NK-92 treated with Interleukin-12 subunit alpha and Interleukin-12 subunit beta, amount 100 ng/mL, for 24 hours (cell line): ENCODE measurements around the gene LDAH.

Experiments
- DNase-seq: peaks from one replicate; lab custom pipeline; 2025; lab: John Stamatoyannopoulos, UW

Gene LDAH

DNA sequence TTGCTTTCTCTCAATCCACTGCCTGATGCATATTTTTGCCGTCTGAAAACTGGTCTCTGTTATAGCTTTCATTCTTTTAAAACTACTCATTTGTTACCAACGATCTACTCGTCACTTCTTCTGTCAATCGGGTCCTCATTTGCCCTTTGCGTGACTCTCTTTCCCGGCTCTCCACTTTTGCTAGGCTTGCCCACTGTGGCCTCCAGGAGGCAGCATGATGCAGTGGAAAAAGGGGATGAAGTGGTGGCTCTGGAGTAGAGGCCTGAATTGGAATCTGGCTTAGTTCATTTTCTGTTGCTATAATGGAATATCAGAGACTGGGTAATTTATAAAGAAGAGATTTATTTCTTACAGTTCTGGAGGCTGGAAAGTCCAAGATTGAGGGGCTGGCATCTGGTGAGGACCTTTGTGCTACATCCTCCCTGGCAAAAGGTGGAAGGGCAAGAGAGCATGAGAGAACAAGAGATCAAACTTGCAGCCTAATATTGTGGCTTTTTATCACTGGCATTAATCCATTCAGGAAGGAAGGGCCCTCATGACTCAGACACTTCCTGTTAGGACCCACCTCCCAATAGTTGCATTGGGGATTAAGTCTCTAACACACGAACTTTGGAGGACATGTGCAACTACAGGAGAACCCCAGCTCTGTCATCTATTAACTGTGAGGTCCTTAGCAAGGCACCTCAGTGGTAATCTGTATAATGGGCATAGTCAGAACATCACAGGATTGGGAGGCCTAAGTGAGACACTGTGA, 140.6 kb downstream of the LDAH start:
- DNase-seq: no peak

DNA sequence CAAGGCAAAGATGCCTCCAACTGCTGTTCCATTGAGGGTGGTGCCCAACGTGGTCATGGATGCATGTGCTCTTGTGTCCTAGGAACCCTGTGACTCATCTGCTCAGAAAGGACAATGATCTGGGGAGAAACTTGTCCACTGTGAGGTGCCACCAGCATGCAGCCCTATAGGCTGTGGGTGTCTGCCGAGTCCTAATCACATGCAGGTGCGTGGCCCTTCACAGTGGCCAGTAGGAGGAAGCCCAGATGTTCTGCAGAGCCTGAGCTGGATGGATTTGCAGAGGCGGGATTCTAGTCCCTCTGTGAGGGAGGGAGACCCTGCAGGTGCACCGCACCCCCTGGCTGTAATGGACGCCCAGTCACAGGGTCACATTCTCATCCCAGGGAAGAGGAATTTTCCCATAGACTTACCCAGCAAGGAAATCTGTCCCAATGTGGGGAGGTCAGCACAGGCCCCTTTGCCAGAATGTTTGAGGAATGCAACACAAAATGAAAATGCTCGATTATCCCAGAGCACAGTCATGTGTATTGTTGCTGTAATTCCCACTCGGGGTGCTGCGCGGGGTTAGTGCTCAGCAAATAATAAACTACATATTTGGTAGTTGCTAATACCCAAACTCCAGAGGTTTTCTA, 142.0 kb downstream of the LDAH start:
- no peak for DNase-seq

DNA sequence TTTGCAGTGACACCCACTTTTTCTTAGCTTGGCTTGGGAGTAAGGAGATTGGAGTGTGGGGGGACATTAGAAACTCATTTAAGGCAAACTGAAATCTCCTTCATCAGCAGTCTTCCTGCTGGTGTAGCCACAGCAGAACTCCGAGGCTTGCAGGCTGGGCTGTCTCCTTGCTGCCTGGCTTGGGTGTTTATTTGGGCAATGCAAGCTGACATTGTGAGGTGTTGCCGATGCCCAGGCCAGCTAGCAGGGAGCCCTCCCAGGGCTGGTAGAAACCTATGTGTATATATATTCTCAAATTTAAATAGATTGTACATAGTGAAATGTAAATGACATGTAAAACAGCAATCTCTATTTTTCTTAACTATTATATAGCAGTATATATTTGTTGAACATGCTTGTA, 144.1 kb downstream of the LDAH start:
- no peak for DNase-seq

DNA sequence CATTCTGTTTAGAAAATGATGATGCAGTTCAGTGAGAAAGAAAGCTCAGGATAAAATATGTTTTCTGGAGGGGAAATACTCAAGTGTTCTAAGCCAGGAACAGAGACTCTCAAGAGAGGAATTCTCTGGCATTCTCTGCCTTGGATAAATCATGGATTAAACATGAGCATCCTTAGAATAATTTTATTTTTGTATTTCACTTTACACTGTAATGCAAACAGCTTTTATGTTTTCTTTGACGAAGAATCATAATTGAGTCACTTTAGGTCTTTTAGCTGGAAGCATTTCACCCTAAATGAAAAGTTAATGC, 144.9 kb downstream of the LDAH start:
- DNase-seq: no peak

DNA sequence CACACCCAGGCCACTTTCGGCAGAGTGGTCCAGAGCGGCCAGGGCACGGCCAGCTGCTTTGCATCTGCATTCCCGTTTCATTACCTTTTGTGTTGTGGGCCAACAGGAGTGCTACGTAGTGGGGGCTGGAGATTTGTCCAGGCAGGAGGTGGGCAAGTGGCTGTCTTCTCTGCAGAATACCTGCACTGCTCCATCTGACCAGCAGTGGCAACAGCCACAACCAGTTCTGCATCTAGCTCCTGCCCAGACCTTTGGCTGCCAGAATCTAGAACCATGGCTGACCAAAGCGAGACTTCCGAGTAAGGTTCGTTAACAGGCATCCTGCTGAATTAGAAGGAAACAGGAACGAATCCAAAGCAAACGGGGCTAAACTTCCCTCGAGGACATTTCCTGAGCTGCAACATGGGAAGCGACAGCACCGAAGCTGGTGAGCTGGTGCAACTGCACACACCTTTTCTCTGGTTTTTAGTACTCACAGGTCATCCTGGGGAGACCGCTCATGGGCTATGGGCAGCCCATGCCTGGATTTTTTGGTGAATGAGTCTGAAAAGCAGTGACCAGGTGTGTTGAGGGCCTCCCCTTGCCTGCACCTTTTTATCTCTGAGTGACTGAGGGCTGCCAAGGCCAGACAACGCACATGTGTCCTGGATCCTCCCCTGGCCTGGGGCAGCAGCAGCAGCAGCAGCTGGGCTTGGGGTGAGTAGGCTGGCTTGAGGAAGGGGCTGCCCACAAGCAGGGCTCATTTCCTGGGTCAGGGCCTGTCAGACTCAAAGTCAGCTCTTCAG, 145.4 kb downstream of the LDAH start:
- no peak for DNase-seq

DNA sequence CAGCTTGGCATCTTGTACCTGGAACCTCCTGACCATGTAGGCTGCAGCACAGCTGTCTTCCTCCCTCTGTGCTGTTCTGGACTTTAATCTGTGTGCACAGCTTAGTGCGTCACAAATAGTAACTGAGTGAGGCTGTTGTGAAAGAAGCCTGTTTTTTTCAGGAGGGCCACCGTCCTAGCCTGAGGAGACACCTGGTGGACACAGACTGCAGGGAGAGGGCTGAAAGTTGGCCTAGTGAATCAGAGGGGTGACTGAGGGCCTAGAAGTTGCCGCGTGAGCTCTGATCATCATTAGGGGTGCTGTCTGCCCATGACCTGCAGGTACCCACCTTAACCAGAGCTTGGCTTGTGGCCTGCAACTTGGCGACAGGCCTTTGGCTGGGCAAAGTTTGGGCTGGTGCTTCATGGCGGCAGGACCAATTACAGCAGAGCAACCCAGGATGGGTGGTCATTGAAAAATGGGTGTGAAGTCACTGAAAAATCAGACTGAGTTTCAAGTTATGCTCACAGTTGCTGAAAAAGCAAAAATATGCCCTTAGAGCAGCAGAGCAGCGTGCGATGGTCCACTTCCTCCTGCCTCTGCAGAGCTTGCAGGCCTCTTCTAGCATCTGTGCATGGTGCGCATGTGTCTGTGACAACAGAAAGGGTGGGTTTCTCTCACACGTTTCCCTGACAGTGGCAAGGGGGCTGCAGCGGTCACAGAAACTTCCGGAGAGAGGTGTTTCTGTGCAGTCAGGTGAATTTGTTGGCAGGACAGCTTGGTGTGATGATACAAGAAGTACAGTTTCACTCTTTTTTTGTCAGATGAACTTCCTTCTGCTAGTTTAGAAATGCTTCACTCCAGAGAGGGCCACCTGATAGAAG, 146.3 kb downstream of the LDAH start:
- DNase-seq: no peak

DNA sequence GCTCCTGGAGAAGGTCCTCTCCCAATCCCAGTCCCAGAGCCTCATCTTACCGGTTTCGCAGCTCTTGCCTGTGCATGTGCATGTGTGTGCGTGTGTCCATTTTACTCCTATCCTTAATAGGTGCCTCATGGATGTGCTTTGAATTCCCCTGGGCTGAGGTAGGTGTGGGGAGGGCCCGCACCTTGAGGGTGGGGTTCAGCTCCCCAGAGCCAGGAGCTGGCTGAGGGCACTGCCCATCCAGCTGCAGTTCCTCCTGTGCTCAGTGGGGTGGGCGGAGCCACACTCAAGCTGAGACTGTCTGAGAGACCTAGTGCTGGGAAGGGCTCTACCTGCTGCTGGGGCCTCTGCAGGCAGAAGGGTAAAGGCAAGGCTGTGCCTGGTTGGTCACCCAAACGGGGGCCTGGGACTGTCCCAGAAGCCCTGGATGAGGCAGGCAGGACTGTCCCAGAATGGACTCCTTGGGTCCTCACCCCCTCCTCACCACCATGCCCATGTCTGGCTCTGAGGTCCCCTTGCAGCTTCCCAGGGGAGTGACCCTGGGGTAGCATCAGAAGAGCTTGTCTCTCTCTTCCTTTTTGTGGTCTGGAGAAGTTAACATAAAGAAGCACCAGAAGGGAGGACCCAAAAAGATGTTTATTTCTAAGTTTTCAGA, 147.1 kb downstream of the LDAH start:
- no peak for DNase-seq

DNA sequence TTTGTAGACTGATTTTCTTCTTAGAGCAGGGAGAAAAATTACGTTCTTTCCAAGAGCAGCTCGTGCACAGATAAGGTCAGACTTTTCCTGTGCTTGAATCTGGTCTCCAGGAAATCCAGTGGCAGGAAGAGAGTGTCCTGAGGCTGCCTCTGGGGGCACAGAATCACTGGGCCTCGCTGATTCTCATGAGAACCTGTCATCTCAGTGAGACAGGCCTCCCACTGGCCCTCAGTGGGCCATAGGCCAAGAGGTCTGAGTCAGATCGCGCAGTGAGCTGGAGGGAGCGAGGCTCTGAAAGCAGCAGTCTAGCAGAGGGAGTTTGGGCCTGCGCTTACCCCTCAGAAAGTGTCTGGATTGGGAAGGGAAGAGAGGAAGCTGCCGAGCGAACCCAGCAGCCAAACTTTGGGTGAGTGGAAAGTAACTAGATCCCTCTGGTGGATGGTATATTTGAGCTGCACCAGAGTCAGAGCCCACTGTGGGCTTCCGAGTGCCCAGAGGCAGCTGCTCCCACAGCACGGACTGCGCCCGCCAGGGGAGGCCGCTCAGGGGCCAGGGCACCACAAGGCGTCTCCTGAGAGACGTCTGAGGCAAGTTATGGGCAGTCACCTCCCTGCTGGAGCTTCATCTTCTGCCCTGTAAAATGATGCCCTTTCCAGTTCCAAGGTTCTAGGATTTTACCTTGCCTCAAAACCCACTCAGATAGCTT, 147.8 kb downstream of the LDAH start:
- DNase-seq: no peak

DNA sequence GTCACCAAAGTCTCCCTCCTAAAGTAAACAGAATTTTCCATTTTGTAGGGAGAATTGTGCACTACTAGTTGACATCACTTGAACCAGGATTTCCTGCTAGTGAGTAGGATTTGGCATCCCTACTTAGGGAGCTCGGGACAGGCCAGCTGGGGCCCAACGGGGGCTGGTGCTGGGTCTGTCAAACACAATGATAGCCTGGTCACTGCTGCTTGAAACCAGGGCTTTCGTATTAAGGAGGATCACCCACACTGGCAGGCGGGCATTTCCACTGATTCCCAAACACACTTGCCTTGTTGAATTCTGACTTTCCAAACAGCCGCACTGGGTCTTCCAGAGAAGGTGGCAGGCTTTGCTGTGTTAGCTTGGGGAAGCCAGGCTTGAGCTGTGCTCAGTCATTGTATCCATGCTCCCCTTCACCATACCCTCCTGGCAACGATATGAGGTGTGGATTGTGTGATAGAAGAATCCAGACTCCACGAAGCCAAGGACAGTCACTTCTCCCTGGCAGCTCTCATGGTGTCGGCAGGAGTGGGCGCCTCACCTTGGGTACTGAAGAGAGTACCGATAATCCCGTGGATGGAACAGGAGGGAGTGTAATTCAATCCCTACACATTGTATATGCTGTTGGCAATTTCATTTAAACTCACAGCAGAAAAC, 148.5 kb downstream of the LDAH start:
- DNase-seq: no peak

DNA sequence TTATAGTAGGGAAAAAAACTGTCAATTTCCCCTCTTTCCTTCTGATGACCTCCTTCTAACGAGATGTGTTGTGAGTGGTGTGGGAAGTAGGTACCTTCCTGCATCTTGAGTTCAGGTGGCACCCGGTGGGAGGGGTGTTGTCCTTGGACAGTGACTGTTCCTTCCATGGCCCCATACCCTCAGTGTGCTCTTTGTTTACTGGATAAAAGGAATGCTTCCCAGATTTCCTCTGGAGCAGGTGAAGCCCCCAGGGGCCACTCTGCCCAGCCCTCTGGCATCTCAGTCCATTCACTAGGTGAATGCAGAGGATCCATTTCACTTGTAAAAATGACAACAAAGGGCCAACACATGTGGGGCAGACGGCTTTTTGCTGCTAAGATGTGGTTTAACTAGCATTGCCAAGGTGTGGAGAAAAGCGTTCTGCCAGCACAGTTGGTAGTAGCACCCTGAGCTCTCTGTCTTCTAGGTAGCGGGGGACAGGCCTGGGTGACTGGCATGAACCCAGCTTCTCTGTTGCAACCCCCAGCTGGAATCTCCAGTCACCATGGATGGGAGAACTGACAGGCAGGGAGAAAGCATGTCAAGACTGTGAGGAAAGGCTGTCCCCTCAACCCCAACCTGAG, 149.1 kb downstream of the LDAH start:
- DNase-seq: no peak

DNA sequence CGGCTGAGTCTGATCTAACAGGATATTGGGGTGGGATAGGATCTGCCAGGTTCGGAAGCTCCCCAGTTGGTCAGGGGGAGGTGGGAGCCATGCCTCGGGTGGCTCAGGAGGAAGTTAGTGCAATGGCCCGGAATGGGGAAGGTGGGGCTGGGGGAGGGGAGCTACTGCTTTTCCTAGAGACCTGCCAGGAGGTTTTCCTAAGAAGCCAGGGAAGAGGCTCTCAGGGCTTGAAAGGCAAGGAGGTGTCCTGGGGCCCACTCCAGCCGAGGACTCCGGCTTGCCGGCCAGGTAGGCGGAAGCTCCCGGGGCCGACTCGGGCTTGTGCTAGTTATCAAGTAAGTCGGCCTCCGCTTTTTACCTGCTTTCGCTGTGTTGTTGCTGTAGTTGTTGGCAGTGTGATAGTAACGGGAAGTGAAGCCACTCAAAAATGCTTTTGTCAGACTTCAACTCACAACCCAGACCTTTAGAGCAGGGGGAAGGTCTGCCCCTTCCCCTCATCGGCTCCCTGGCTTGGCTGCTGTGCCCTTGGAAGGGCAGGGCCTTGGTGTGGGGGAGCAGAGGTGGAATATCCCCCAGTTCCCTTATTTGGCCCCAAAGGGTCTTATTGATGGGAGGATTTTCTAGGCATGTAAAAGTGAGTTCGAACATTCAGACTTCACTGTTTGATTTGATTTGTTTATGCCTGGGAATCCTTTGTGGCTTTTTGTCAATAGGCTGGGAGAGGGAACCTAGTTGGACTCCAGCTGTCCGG, 150.5 kb downstream of the LDAH start:
- DNase-seq: no peak

DNA sequence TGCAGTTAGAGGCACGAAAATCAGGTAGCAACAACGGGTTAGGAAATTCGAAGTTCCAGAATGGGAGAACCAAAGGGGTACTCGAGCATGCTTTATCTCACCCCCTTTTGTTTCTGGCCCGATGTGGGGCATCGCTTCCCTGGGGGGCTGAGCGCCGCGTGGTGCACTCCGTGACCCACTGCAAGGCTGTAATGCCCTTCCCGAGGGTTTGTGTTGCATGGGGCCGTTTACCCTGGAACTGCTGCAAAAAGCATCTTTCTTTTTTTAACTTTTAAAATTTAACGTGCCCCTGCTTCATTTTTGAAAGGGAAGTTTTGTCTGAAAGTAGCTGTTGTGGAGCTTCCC, 151.2 kb downstream of the LDAH start:
- no peak for DNase-seq

DNA sequence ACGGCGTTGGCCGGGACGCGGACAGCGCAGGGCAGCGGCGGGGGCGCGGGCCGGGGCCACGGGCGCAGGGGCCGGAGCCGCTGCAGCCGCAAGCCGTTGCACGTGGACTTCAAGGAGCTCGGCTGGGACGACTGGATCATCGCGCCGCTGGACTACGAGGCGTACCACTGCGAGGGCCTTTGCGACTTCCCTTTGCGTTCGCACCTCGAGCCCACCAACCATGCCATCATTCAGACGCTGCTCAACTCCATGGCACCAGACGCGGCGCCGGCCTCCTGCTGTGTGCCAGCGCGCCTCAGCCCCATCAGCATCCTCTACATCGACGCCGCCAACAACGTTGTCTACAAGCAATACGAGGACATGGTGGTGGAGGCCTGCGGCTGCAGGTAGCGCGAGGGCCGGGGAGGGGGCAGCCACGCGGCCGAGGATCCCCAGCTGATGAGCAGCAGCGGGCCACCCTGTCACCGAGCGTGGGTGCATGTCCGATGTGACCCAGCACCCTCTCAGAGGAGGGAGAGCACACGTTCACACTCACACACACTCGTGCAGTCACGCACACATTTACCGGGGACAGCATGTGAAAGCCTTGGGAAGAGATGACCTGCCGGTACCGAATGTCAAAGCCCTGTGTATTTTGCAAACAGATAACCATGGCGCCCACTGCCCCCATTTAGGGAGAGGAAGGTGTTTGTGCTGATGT, 151.7 kb downstream of the LDAH start:
- no peak for DNase-seq

DNA sequence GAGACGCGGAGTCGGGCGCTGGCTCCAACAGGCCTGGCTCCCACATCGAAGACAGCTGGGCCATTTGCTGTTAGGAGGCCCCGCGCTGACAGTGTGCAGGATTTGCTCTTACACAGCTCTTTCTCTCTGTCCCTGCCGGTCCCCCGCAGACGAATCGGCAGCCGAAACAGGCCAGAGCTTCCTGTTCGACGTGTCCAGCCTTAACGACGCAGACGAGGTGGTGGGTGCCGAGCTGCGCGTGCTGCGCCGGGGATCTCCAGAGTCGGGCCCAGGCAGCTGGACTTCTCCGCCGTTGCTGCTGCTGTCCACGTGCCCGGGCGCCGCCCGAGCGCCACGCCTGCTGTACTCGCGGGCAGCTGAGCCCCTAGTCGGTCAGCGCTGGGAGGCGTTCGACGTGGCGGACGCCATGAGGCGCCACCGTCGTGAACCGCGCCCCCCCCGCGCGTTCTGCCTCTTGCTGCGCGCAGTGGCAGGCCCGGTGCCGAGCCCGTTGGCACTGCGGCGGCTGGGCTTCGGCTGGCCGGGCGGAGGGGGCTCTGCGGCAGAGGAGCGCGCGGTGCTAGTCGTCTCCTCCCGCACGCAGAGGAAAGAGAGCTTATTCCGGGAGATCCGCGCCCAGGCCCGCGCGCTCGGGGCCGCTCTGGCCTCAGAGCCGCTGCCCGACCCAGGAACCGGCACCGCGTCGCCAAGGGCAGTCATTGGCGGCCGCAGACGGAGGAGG, 152.4 kb downstream of the LDAH start:
- no peak for DNase-seq

DNA sequence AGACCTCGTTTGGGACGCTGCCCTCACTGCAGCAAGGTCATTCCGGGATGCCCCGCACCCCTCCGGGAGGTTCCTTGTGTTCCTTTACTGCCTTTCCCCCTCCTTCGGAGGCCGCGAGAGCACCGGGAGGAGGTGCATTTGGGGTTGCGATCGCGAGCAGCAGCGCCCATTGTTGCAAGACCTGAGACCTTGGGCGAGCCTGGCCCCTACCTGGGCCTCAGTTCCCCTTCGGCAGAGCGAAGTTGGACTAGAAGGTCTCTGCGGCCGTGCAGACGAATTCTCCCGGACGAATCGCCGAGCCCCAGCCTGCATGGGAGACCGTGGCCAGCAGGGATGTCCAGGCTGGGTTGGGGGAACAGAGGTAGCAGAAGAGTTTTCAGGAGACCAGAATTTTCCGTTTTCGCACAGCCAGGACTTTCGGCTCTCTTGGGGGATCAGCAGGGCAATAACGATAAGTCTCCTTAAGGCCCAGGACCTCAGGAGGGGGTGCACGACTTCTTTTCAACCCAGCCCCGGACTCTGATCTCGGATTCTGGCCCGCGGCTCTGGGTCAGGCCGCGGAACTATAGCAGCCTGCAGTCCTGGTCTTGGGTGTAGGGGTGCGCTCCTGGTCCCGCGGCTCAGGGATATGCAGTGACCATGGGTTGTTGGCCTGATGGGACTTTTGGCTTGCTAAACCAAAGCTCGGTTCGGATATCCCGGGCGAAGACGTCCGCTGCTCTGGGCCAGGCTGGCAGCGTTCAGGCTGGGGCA, 153.2 kb downstream of the LDAH start:
- DNase-seq: no peak

DNA sequence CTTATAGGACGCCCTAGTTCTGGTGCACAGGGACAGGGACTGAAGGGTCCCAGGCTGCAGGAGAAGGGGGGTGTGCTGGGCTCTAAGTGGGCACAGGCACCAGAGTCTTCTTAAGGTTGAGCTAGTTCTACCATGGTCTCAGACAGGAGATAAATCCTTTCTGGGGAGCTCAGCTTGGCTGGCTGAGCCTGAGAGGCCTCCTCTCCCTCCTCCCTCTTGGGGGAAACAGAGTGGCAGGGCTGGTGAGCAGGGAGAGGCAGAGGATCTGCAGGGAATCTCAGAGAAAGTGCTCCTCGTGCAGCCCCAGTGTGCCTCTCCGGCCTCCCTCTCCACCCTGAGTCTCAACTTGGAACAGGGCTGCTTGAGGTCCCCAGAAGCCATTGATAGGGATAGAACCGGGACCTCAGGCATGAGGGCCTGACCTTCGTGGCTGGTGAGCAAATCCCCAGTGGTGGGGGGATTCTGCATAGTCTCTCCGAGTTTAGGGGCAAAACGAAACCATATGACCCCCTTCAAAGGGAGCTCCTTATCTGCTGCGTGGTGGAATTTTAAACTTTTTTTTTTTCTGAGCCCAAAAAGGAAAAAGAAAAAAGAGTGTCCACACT, 153.9 kb downstream of the LDAH start:
- DNase-seq: no peak

DNA sequence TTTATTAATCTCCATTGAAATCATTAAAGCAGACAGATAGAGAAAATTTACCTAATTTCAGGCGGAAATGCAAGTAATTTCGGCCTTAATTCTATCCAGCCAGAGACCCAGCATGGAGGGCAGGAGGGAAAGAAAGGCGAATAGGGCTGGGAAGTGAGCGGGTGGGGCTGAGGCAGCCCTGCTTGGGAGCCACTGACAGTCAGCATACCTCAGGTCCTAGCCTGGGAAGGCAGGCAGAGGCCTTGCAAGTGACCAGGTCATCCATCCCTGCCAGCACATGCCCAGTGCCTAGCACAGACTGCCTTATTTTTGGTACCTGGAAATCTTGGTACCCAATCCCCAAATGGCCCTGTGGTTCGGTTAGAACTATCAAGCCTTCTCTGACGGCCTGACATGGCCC, 154.4 kb downstream of the LDAH start:
- no peak for DNase-seq
